NCI-H1105 (cell line): Measurements from ENCODE around the gene LVRN.
A peak's percentile ranks its signal among the peaks of the same experiment; 100 is the strongest.

ENCODE experiments used
- DNase-seq: peaks from one replicate; lab custom pipeline; 2025; lab: John Stamatoyannopoulos, UW

LVRN gene

DNA sequence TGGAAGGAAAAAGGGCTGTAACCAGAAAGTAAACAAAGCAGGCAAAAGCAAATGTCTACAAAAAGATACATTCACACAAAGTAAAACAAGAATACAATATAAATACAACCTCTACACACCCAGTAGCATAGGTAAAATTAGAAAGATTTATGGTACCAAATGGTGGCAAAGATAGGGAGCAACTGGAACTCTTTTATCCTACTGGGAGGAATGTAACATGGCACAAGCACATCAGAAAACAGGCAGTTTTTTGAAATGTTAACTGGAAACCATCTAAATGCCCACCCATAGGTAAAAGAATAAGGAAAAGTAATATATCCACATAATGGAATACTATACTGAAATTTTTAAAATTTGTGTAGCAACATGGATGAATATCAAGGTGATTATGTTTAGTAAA is 61.3 kb downstream of the LVRN start:
- no peak for DNase-seq

- DNase-seq, result no peak
These were observed 63.6 kb downstream of the LVRN start for GRCh38 chr5:116025866-116026265.

DNA sequence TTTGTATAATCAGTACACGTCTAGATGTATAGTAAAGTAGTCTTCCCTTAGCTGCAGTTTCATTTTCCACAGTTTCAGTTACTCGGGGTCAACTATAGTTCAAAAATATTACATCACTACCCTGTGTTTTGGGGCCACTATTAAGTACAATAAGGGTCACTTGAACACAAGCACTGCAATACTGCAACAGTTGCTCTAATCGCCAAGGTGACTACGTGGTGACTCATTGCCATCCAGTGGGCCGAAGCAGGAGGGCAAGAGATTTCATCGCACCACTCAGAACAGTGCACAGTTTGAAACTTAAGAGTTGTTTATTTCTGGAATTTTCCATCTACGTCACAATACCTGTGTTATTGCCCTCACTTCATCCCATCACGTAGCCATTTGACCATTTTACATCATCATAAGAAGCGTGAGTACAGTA is 69.8 kb downstream of the LVRN start, which contains the start of gene ARL14EPL:
Gene ARL14EPL, plus strand, starts transcription at position 379 of the 424 bp plus-strand sequence. CDS start 18,994 bp downstream, outside the sequence.
- no peak for DNase-seq

- no peak for DNase-seq
These were observed 70.7 kb downstream of the LVRN start for GRCh38 chr5:116032991-116033390.

DNA sequence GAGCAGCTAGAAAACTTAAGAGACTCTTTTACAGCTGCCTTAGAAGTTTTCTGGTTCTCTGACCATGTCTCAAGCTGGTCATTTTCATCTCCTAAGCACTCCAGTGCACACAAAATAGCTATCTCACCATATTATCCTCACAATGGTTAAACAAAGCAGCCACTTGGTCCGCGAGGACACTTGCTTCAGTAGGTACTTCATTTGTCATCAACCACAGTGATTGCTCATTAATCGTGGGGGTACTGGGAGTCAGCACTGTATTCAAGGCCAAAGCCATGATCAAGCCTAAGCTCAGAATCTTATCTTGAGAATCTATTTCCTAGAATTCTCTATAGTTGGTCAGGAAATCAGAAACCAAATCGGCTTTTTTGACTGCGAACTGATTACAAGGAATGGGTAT is 72.8 kb downstream of the LVRN start:
- no peak for DNase-seq

DNA sequence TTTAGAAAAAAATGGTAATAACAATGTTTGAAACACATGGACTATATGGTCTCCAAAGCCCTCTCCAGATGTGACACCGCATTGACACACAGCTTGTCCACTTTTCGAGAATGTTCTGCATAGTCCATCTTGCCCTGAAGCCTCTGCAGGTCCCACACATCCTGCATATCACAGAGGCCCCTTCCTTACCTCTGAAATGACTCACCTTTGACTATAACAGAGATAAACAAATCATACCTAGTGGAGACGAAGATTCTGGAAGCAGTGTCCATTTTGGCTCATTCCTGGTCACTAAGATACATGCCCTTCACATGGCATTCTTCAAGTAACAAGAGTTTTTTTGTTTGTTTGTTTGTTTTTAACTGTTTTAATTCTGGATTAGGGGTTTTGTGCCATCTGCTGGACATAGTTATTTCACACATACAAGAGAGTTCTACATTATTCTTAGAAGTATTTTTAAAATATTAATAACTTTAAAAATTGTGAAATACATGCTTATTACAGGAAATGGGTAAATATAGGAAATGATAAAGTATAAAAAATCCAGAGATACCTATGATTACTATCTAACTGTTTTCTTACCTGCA is 75.1 kb downstream of the LVRN start:
- no peak for DNase-seq

DNA sequence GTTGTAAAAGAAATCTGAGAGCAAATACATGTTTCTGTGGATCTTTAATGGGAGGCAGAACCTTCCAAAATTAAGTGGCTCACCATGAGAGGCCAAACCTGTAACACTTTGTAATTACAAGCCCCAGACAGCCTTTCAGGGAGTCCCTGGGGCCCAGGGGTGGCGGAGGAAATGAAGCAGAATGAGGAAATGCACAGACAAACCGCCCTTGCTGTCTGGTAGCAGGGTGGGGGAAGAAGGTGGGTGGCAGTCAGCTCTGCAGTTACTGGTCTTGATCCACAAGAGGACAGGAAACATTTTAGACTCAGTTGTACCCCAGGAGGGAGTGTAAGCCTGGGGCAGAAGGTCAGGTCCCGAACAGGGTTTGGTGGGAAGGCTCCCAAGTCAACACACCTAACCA is 76.5 kb downstream of the LVRN start:
- DNase-seq, result no peak

- no peak for DNase-seq
These were observed 80.1 kb downstream of the LVRN start for GRCh38 chr5:116042375-116042774.

DNA sequence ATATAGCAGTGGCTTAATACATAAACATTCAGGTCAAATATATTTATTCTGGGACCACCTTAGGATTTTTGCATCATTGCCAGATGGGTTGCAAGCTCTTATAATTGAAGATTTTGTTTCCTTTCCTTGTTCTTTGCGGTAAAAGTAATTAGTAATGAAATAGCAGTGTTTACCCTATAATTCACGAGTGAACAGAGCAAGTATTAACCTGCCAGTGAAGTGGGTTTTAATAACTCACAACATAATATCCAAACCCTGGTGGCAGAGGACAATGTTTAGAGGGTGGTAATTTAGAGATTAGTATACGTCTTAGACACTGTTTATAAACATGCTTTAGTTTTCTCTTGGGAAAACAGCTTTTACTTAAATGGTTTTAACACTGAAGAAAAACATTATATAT is 81.8 kb downstream of the LVRN start:
- peak; percentile 47 for DNase-seq

- no peak for DNase-seq
These were observed 83.5 kb downstream of the LVRN start for GRCh38 chr5:116045821-116046220.

- DNase-seq, result no peak
These were observed 84.0 kb downstream of the LVRN start for GRCh38 chr5:116046261-116046660.

DNA sequence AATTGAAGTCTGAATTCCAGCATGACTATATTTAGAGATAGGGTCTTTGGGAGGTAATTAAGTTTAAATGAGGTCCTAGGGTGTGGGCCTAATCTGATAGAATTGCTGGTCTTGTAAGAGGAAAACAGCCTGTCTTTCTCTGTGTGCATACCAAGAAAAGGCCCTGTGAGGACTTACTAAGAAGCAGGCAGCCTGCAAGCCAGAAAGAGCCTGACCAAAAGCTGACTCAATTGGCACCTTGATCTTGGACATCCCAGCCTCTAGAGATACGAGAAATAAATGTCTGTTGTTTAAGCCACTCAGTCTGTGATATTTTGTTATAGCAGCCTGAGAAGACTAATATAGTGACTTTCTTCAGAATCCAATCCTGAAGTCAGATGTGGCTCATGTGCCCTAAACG is 84.5 kb downstream of the LVRN start:
- no peak for DNase-seq

DNA sequence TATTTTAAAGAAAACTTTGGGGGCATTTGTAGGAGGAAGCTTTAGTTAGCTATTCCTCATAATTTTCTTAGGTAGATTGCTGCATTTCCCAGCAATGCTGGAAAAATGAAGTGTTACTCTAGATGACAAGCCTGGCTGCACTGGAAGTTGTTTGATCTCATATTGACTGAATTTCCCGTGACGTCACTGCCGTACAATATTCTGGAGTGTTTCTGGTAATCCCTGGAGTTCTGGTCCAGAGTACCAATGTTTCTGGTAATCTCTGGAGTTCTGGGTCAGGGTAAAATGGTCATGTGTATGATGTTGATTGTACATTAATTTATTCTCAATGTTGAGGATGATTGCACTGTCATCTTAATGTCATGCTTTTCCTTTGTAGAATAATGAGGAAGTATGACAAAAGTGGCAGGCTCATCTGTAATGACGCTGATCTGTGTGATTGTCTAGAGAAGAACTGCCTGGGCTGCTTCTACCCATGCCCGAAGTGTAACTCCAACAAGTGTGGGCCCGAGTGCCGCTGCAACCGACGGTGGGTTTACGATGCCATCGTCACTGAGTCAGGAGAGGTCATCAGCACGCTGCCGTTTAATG is 96.2 kb downstream of the LVRN start:
- DNase-seq, result no peak

GRCh38 chr5:116062352-116062751 is 100.1 kb downstream of the LVRN start:
- DNase-seq, result no peak

- DNase-seq, result no peak
These were observed 101.7 kb downstream of the LVRN start for GRCh38 chr5:116063950-116064349.

- peak; percentile 4 for DNase-seq
These were observed 105.9 kb downstream of the LVRN start for GRCh38 chr5:116068028-116068632.

DNA sequence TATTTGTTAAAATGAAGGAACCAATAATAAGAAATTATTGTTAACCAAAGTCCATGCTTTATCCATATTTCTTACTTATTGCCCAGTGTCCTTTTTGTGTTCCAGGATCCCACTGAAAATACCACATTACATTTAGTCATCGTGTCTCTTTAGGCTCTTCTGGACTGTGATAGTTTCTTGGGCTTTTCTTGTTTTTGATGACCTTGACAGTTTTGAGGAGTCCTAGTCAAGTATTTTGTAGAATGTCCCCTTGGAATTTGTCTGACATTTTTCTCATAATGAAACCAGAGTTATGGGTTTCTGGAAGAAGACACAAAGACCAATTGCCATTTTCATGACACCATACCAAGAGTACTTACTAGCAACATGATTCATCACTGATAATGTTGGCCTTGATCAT is 108.9 kb downstream of the LVRN start:
- no peak for DNase-seq

DNA sequence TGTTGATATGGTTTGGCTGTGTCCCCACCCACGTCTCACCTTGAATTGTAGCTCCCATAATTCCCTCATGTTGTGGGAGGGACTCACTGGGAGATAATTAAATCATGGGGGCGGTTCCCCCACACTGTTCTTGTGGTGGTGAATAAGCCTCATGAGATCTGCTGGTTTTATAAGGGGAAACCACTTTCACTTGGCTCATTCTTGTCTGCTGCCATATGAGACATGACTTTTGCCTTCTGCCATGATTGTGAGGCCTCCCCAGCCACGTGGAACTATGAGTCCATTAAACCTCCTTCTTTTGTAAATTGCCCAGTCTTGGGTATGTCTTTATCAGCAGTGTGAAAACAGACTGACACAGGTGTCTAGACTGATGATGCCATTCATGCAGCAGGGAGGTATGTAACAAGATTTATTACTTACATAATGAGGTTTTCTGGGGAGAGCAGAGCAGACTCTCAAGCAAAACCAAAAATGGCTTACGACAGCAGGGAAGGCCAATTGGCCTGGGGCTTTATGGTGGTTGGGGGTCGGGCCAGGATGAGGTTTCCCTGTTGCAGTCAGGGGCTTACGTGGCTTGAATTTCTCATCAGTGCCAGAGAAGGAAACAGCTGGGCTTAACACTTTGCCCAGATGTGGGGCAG is 113.0 kb downstream of the LVRN start:
- no peak for DNase-seq

- no peak for DNase-seq
These were observed 114.2 kb downstream of the LVRN start for GRCh38 chr5:116076496-116076895.
